HG03575 (cell line): ENCODE data around the gene TBC1D13.
"Not testable (repeated sequence)": the region's sequence is repeated elsewhere in the genome, so short reads cannot be mapped to it uniquely, and the experiment has no call there.

Experiments
- ATAC-seq: cut with Tn5 transposase; IDR thresholded peaks from one replicate; pipeline ENCODE4 v1.9.1; 2021; ENCODE audit not compliant: unreplicated experiment, insufficient number of reproducible peaks, low FRiP score; ENCODE audit errors: extremely low read depth

Gene TBC1D13

GRCh38 chr9:128836509-128837145 lies 49.6 kb downstream of the TBC1D13 start:
- ATAC-seq: no peak

- no peak for ATAC-seq
These were observed 51.3 kb downstream of the TBC1D13 start for GRCh38 chr9:128838338-128838737.

- no peak for ATAC-seq
These were observed 53.5 kb downstream of the TBC1D13 start for GRCh38 chr9:128840524-128840923.

- ATAC-seq: no peak
These were observed 54.8 kb downstream of the TBC1D13 start for GRCh38 chr9:128841694-128842492.

- ATAC-seq: not testable (repeated sequence)
These were observed 56.1 kb downstream of the TBC1D13 start for GRCh38 chr9:128843171-128843570.

- no peak for ATAC-seq
These were observed 58.3 kb downstream of the TBC1D13 start for GRCh38 chr9:128845186-128845931.

GRCh38 chr9:128846680-128847030 lies 59.6 kb downstream of the TBC1D13 start:
- ATAC-seq: no peak

GRCh38 chr9:128847803-128848202 lies 60.8 kb downstream of the TBC1D13 start:
- no peak for ATAC-seq

- ATAC-seq: not testable (repeated sequence)
These were observed 64.0 kb downstream of the TBC1D13 start for GRCh38 chr9:128851024-128851423.

- ATAC-seq: not testable (repeated sequence)
These were observed 64.9 kb downstream of the TBC1D13 start for GRCh38 chr9:128851779-128852600.

- not testable (repeated sequence) for ATAC-seq
These were observed 65.6 kb downstream of the TBC1D13 start for GRCh38 chr9:128852646-128853045.

GRCh38 chr9:128854454-128854853 lies 67.4 kb downstream of the TBC1D13 start:
- ATAC-seq: not testable (repeated sequence)

GRCh38 chr9:128858476-128858875 lies 71.4 kb downstream of the TBC1D13 start:
- not testable (repeated sequence) for ATAC-seq
